GM21515 (cell line): ENCODE data around the gene MLC1.
"Not testable (repeated sequence)": the region's sequence is repeated elsewhere in the genome, so short reads cannot be mapped to it uniquely, and the experiment has no call there.

Source experiments
- ATAC-seq: cut with Tn5 transposase; IDR thresholded peaks from one replicate; pipeline ENCODE4 v1.9.1; 2021; ENCODE audit not compliant: unreplicated experiment

MLC1 gene

DNA sequence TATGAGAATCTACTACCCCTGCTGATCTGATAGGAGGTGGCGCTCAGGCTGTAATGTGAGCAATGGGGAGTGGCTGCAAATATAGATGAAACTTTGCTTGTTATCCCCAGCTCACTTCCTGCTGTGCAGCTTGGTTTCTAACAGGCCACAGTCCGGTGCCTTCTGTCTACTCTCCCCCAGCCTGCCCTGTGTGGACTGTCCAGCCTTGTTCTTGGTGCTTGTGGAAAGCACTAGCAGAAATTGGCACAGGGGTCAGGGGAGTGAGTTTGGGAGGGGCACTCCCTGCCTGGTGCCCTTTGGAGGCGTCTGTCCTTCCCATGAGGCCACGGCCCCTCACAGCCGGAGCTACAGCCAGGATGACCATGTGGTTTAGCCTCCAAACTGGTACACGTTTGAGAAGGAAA is 18.9 kb upstream of the MLC1 start:
- no peak for ATAC-seq

- ATAC-seq = no peak
Observed at GRCh38 chr22:50102946-50103345, 17.7 kb upstream of the MLC1 start.

GRCh38 chr22:50101870-50102565 is 16.8 kb upstream of the MLC1 start:
- no peak for ATAC-seq

- ATAC-seq = no peak
Observed at GRCh38 chr22:50098052-50098451, 12.8 kb upstream of the MLC1 start.

DNA sequence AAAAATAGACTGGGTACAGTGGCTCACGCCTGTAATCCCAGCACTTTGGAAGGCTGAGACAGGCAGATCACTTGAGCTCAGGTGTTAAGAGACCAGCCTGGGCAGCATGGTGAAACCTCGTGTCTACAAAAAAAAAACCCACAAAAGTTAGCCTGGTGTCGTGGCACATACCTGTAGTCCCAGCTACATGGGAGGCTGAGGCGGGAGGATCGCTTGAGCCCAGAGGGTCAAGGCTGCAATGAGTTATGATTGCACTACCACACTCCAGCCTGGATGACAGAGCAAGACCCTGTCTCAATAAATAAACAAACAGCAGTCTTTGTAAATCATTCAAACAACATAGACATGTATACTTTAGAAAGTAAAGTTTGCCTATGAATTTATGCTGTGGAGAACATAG is 7.1 kb upstream of the MLC1 start:
- no peak for ATAC-seq

DNA sequence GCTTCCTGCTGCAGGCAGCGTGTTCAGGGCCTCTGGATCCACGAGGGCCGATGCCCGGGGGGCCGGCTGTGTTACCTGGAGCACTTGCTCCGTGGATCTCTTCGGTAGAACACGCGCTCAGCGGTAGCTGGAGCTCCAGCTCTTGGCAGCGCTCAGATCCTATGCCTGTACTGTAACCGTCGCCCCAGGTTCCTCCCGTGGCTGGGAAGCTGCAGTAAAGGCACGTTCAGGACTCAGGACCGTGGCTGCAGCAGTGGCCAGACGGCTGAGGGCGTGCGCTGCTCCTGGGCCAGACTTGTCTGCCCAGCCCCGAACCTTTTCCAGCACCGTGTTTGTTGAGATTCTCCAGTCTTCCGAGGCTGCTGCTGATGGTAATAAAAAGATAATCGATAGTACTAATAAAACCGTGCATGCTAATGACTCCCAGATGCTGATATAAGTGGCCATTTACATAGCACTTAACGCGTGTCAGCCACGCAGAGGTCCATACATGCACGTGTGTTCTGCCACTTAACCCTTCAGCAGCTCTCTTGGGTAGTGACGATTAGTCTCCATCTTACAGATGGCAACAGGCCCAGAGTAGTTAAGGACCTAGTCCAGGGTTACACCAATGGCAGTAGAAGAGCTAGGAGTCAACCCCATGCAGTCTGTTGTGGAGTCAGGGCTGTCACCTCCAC is 6.0 kb upstream of the MLC1 start:
- ATAC-seq = no peak

GRCh38 chr22:50090412-50090714 is 5.1 kb upstream of the MLC1 start:
- ATAC-seq = no peak

DNA sequence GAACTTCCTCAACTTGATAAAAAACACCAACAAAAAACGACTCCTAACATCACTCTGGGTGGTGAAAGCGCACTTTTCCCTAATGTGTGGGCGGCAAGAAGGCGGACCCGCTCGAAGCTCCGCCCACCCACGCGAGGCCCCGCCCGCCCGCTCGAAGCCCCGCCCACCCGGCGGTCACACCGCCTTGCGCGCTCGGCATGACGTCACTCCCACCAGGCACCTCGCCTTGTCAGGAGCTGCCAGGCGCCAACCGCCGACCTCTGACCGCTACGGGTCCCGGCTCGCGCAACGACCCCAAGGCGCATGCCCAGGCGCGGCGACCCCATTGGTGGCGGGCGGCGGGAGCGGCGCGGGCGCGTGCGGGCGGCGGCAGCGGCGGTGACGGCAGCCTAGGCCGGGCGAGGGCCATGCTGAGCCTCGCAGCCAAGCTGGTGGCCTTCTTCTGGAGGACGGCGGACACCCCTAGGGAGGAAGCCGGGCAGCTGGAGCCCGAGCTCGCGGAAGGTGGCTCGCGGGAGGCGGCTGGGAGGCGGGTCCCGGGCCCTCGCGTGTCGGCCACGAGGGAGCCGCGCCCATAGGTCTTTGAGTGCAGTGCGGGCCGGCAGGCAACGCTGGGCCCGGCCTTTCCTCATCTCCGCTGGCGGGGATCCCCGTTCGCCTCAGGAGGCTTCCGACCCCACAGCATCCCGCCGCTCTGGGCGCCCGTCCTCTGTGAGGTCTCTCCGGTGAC is 4.6 kb upstream of the MLC1 start, which contains the start of gene MOV10L1:
Gene MOV10L1, plus strand, starts transcription at position 325 of the 730 bp plus-strand sequence. Its CDS starts 83 bp downstream, at position 408.
- ATAC-seq = no peak

DNA sequence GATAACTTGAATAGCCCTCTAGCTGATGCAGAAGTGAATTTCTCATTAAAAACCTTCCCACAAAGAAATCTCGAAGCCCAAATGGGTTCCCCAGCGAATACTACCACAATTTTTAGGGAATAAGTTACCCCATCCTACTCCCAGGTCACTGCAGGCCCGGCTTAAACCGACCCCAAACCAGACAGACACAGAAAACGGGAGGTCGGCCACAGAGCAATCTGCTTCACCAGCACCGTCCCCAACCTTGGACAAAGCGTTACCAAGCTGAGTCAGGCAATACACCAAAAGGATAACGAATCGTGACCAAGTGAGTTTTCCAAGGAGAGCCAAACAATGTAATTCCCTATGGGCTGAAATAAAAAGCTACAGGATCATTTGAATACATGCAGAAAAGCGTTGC is 4.0 kb upstream of the MLC1 start:
- no peak for ATAC-seq

- no peak for ATAC-seq
Observed at GRCh38 chr22:50088096-50088495, 2.9 kb upstream of the MLC1 start.

DNA sequence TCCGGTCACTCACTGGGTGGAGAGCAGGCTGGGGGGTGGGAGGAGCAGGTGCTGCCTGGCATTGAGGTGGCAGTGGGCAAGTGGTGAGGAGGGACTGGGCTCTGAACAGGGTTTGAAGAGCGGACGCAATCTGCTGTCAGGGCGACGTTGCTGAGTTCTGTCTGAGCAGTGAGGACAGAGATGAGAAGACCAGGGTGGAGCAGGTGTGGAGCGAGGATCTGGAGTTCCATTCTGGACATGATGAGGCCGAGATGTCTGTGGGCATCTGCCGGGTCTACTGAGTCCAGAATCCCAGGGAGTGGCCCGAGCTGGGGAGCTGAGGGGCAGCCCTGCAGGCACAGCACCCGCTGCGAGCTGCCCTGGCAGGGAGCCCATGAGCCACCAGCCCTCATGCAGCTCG is 2.4 kb upstream of the MLC1 start:
- ATAC-seq = no peak

DNA sequence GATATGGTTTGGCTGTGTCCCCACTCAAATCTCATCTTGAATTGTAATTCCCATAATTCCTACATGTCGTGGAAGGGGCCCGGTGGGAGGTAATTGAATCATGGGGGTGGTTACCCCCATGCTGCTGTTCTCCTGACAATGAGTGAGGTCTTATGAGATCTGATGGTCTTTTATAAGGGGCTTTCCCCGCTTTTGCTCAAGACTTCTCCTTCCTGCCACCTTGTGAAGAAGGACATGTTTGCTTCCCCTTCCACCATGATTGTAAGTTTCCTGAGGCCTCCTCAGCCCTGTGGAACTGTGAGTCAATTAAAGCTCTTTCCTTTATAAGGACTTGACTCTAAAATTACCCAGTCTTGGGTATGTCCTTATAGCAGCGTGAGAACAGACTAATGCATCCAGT is 1.7 kb upstream of the MLC1 start:
- not testable (repeated sequence) for ATAC-seq

GRCh38 chr22:50086526-50086925 is 1.3 kb upstream of the MLC1 start:
- ATAC-seq = no peak

DNA sequence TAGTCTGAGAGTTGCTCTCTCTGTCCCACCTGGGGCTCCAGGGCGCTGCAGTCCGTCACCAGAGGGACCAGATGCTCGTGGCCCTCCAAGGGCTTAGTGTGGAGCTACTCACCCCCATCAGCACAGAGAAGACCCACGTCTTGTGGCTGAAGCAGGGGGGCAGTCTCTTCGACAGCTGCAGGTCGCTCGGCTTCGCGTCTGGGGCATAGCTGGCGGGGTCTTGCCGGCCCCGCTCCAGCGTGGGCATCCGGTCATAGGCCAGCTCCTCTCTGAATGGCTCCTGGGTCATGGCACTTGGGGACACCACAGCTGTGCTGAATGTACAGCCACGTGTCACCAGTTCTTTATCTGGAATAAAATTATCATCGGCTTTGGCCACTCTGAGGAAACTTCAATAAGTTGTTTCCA is 608 bp downstream of the MLC1 start:
- no peak for ATAC-seq

GRCh38 chr22:50084080-50084477 is 1.1 kb downstream of the MLC1 start:
- no peak for ATAC-seq

- no peak for ATAC-seq
Observed at GRCh38 chr22:50083462-50084079, 1.7 kb downstream of the MLC1 start.

DNA sequence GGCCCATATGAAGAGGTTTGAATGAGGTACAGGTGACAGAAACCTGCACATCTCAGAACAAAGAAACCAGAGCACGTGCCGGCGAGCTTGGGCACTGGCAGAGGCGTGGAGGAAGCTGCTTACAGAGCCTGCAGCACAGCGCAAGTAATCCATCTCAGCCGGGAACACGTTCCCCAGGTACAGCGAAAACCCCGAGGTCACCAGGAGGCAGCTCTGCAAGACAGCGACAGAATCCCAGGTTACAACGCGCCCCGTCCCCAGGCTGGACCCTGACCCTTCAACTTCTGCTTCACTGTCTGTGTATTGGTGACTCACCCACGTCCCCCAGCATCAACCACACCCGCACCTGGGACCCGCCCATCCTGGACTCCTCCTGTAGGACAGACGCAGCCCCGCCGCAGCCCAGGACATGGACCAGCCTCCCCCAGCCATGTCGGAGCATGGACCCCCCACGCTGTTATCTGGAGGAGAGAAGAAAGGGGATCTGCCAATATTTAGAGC is 2.2 kb downstream of the MLC1 start:
- no peak for ATAC-seq

GRCh38 chr22:50082197-50082715 is 3.0 kb downstream of the MLC1 start:
- ATAC-seq = no peak

- ATAC-seq = no peak
Observed at GRCh38 chr22:50081426-50082196, 3.6 kb downstream of the MLC1 start.

DNA sequence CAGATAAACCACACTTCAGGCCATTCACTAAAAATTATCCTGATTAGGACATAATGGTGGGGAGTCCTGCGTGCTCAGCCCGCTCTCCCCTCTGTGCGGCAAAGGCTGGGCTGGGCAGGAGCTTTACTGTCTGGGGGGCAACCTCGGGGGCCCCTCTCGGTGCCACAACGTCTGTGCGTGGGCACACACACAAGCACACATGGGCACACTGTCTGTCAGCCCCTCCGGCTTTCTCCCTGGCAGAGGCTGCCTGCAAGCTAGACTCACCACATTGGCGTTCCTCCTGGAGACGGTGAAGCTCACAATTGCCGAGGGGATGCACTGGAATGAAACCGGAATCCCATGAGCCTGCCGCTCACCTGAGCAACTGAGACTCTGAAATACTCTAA is 5.2 kb downstream of the MLC1 start:
- ATAC-seq = no peak

DNA sequence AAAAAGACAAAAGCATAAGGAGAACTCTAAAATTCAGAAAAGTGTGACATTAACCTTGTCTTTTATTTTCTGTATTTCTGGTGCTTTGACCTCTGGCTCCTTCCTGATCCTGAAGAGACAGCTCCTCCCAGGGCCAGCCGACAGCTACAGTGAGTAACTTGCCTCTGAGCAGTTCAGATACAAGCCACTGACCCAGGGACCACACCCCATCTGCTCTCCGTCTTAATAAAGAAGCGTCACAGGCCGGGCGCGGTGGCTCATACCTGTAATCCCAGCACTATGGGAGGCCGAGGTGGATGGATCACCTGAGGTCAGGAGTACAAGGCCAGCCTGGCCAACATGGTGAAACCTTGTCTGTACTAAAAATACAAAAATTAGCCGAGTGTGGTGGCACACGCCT is 6.5 kb downstream of the MLC1 start:
- no peak for ATAC-seq
